Measurements from ENCODE around the gene MRPS21. TPM values are rescaled to one million over a fixed set of nuclear protein-coding genes. Genes with fewer than 3 reads are reported as not detected.

Gene MRPS21
- total RNA-seq (2022; extraction: Qiagen RNA extraction; ENCODE audit: low read depth), result 78.8 to 85.8 TPM (median 83.1 TPM) in 5 replicates

DNA sequence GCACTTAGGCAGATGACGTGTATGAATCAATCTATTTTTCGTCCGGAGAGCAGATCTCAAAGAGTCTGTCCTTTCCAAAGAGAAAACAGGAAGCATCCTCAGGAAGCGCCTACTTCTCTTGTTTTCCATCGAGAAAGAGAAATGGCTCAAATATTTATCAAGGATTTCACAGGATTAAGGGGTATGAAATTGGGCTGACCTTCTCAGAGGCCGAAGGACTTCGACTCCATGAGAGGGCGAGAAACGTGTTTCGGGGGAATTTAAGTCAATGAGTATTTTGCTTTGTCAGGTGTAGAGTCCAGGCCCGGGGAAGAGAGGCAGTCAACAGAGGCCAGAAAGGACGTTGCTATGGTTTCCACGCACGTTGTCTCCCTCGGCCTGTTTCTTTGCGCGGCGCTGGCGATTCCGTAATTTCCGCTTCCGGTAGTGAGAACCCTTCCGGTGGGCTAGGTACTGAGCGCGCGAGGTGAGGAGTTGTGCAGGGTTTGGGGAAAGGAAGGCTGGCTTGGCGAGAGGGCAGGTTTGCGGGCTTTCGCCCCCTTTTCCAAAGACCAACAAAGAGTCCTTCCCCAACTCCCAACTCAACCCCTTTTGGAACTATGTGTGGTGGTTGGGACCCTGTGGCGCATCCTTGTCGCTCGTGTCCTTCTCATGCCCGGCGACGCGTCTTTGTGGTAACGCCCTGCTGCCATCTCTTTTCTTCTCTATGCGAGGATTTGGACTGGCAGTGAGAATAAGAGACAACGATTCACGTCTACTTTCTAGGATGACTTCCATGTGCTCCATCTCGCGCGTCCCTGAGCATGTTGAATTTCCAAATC lies at the start of gene MRPS21:
Gene MRPS21 (plus strand): TSS at position 429 of the 821 bp plus-strand sequence. CDS start 506 bp downstream, outside the sequence.

DNA sequence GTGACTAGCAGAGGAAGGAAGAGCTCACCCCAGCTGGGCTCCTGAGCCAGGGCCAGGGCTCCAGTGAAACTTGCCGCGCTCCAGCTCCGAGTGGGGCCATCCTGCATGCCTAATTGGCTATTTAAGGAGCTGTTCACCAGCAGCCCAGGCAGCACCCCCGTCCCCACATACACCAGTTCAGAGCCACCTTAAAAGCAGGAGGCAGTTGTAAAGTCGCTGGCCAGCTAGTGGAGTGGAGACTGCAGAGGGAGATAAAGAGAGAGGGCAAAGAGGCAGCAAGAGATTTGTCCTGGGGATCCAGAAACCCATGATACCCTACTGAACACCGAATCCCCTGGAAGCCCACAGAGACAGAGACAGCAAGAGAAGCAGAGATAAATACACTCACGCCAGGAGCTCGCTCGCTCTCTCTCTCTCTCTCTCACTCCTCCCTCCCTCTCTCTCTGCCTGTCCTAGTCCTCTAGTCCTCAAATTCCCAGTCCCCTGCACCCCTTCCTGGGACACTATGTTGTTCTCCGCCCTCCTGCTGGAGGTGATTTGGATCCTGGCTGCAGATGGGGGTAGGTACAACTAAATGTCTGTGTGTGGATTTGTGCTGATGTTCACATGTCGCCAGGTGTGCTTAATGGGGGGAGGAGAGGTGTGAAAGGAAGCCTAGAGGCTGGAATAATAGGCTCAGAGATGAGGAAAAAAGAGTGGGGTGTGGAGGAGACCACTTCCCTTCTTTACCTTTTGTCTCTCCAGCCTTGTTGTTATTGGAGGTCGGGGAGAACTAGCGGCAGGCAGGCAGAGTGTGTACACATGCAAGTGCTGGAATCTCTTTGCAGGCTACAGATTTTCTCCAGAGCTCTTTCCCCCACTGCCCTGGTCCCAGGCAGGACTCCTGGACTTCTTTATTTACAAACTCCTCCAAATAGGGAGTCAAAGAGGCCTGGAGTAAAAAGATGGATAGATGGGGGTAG lies 35.8 kb upstream of the MRPS21 start, which contains the start of gene CA14:
Gene CA14 (plus strand): TSS at position 151 of the 962 bp plus-strand sequence. CDS start 355 bp downstream, at position 506.

GRCh38 chr1:150268705-150269403 lies 24.8 kb upstream of the MRPS21 start, which contains the start of gene APH1A:
APH1A (minus strand) TSS chr1:150269016; CDS start chr1:150268810, 206 bp downstream.

DNA sequence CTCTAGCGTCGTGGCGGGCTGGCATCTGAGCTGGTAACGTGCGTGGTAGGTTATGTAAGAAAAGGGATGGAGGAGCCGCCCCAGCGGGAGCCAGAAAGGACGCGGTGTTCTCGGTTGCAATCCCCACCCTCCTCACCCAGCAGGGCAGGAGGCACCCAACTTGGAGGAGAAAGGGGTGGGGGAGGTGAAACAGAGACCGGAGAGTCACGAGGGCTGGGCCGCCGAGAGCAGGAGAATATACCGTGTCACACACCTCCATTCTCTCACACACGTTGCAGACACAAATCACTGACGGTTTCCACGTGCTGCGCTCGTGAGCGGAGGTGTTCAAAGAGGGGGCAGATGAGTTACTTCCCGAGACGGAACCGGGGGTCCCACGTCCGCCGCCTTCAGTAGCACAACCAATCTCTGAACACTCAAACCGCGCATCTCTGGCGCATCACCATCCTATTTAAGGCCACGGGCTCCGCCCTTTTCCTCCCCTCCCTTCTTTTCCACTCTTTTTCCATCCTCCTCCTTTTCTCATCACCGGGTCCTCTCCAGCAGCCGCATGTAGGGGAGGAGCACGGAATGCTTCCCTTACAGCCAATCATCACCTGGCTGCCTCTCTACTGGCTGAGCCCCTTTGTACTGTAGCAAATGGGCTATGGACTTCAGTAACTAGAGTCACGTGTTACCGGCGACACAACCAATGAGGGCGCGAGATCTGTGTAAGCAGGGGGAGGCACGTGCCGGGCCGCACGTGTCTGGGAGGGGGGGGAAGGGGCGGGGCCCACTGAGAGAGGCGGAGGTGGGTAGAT lies 11.7 kb upstream of the MRPS21 start, which contains the start of gene CIART:
Gene CIART (plus strand): TSS at position 797 of the 800 bp plus-strand sequence. CDS start 714 bp downstream, outside the sequence.

Other genes starting within 250 kb of the MRPS21 start
- gene VPS45, start 226.1 kb upstream of the MRPS21 start, total RNA-seq (2022; extraction: Qiagen RNA extraction; ENCODE audit: low read depth), result 16.7 to 18.0 TPM (median 17.7 TPM) in 5 replicates
- gene PLEKHO1, start 143.9 kb upstream of the MRPS21 start, total RNA-seq (2022; extraction: Qiagen RNA extraction; ENCODE audit: low read depth), result 8.3 to 10.8 TPM (median 8.8 TPM) in 5 replicates
- 37.8 to 78.6 TPM (median 44.9 TPM) in 5 replicates for gene ANP32E, start 57.7 kb upstream of the MRPS21 start, total RNA-seq (2022; extraction: Qiagen RNA extraction; ENCODE audit: low read depth)
- not detected in 5 replicates for gene CA14, start 36.1 kb upstream of the MRPS21 start, total RNA-seq (2022; extraction: Qiagen RNA extraction; ENCODE audit: low read depth)
- gene APH1A, start 24.8 kb upstream of the MRPS21 start, total RNA-seq (2022; extraction: Qiagen RNA extraction; ENCODE audit: low read depth), result 119 to 140 TPM (median 133 TPM) in 5 replicates
- 0.11 to 0.32 TPM (median 0.18 TPM) in 4 of 5 replicates, not detected in the other for gene C1orf54, start 21.1 kb upstream of the MRPS21 start, total RNA-seq (2022; extraction: Qiagen RNA extraction; ENCODE audit: low read depth)
- 0.33 to 0.78 TPM (median 0.40 TPM) in 5 replicates for gene CIART, start 11.3 kb upstream of the MRPS21 start, total RNA-seq (2022; extraction: Qiagen RNA extraction; ENCODE audit: low read depth)
- 55.2 to 63.8 TPM (median 58.6 TPM) in 5 replicates for gene PRPF3, start 27.7 kb downstream of the MRPS21 start, total RNA-seq (2022; extraction: Qiagen RNA extraction; ENCODE audit: low read depth)
- gene RPRD2, start 70.3 kb downstream of the MRPS21 start, total RNA-seq (2022; extraction: Qiagen RNA extraction; ENCODE audit: low read depth), result 14.8 to 16.4 TPM (median 15.0 TPM) in 5 replicates
- 19.4 to 25.9 TPM (median 22.6 TPM) in 5 replicates for gene TARS2, start 193.6 kb downstream of the MRPS21 start, total RNA-seq (2022; extraction: Qiagen RNA extraction; ENCODE audit: low read depth)
- 1.8 to 2.6 TPM (median 2.2 TPM) in 5 replicates for gene ECM1, start 214.2 kb downstream of the MRPS21 start, total RNA-seq (2022; extraction: Qiagen RNA extraction; ENCODE audit: low read depth)
- gene FALEC, start 221.9 kb downstream of the MRPS21 start, total RNA-seq (2022; extraction: Qiagen RNA extraction; ENCODE audit: low read depth), result 0.18 to 0.39 TPM in 2 of 5 replicates, not detected in the others